ENCODE results near the gene SPPL3.
"Not testable (repeated sequence)": the region's sequence is repeated elsewhere in the genome, so short reads cannot be mapped to it uniquely, and the experiment has no call there.

SPPL3 gene

DNA sequence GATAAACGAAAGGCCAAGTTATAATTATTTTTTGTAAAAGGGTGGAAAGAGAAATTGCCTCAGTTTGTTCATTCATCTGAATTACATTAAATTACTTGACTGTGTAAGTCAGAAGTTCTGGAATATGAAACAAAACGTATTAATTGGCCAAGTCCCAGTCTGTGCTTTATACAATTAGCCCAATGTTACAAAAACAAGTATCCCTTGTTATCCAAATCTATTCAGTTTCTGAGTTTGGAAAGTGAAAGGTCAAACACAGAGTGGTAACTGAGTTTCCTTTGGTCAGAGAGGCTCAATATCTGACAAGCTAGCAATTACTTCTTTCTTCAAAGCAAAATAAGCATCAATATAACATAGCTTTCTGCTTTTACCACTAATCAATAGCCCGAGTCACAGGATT lies 62.6 kb downstream of the SPPL3 start:
- DNase-seq: no peak

DNA sequence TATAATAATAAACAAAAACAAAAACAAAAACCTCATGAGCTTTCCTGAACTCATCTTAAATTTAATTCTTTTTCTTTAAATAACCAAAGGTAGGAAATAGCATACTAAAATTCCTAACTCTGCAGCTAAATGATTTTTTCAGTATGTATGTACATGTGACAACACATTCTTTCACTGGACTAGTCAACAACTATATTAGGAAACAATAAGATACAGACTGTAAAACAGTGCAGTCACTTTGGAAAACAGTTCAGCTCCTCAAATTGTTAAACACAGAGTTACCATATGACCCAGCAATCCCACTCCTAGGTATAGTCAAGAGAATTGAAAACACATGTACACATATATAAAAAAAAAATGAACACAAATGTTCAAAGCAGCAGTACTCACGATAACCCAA lies 64.7 kb downstream of the SPPL3 start:
- DNase-seq: no peak

DNA sequence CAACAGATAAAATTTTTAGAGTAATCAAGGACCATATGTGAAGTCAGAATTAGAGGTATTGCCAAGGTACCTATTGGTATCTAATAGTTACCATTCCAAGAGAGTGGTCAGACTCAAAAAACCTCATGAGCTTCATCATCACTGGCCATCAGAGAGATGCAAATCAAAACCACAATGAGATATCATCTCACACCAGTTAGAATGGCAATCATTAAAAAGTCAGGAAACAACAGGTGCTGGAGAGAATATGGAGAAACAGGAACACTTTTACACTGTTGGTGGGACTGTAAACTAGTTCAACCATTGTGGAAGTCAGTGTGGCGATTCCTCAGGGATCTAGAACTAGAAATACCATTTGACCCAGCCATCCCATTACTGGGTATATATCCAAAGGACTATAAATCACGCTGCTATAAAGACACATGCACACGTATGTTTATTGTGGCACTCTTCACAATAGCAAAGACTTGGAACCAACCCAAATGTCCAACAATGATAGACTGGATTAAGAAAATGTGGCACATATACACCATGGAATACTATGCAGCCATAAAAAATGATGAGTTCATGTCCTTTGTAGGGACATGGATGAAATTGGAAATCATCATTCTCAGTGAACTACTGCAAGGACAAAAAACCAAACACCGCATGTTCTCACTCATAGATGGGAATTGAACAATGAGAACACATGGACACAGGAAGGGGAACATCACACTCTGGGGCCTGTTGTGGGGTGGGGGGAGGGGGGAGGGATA lies 65.4 kb downstream of the SPPL3 start:
- not testable (repeated sequence) for DNase-seq

DNA sequence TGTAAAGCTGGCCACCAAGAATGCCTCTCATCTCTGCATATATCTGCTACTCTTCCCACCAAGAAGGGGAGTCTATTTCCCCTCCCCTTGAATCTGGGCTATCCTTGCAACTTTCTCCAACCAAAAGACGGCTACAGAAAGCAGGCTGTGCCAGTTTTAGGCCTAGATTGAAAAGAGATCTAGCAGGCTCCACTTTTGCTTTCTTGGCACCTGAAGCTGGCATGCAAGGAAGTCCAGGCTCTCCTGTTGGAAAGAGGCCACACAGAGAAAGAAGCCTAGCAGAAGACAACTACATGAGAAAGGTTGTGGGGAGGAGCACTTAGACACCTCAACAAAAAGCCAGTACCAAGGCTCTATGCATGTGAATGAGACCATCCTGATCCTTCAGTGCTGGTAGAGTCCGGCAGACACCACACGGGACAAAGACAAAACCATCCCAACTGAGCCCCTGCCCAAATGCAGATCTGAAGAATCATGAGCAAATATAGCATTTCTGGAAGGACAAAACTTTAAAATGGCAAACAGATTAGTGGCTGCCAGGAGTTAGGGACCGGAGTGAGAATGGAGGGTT lies 68.0 kb downstream of the SPPL3 start:
- DNase-seq: no peak

DNA sequence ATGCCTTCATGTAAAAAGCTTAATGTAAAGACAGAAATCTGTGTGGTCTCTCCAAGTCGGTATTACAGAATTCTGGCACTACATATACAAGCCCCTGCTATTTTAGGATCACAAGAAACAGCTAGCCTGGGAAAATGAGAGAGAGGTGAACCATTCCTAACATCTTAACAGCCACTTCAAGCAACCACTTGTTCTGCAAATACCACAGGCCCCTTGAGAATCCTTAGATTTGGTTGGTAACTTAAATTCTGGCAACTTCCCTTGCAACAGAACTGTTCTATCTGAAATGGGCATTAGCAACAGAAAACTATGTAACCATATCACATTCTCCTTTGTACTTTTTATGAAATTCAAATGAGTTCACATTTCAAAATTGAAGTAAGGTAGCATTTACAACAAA lies 68.5 kb downstream of the SPPL3 start:
- DNase-seq: no peak

DNA sequence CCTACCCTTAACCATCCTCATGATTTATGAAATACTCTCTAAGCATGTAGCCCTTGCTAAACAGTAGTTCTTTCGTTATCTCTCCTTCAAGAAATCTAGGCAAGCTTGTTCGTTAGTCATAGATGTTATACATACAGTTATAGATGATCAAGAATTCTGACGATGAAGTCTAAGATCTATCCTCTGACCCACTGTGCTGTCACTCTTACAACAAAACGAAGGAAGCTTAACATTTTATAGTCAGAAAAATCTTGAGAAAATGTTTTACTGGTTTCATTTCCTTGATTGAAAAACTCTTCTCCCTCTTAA lies 68.9 kb downstream of the SPPL3 start:
- peak; percentile 59 for DNase-seq

DNA sequence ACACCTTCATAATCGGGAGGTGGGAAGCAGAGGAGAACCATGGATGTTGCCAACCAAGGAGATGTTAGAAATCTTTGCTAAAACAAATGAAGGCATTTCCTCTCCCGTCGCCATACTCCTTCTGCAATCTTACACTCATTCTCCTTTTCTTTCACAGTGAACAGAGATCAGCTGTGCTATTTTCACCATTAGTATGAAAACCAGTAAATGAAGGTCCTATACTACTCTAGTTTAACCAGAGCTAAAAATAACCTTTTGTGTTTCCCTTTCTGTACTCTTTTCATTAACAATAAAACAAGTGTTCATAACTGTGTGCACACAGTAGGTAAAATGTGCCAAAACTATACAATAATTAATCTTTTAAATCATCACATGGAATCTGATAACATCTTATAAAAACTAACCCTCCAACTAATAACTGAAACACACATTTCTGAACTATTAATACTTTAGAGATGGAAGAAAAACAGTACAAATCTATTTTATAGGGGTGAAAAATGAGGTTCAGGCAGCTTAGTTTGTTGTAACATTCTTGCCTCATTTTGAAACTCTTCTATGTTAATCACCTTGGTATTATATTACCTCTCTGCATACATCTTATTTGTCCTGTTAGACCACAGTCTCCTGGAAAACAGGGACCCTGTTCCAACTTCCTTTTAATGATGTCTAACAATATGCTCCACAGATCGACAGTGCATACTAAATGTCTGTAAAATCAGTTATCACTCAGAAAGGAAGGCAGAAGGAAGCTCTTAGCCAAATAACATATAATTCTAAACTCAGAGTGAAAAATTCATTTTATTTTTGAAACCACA lies 69.5 kb downstream of the SPPL3 start:
- DNase-seq: no peak

DNA sequence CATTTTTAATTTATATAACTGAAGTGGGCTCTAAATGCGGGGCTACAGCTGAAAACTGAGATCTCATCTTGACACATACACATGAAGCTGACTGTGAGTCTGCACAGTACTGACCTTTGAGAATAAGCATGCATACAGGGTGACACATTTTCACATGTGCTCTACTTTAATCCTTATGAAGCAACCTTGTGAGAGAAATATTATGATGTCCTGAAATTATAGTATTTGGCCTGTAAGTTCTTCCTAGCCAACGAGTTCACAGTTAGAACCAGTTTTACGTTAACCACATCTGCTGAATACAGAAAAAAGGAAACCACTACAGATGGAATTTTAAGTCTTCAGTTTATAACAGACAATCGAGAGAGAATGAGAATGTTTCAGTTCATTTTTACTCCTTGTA lies 70.3 kb downstream of the SPPL3 start:
- peak; percentile 60 for DNase-seq

DNA sequence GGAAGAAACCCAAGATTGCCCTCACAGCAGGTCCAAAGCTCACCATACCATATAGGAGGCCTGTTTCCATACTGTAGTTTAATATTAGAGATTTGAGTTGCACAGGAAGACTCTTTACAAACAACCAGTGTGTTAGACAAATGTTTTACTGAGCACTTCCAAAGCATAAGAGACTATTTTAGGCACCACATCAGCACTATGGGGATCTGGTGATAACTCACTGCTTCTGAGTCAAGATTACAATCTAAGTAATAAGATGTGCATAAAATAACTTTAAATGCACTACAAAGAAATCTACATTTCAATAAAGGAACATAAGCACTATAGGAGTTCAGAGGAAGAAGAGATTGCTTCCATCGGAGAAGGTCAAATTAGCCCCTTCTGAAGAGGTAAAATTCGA lies 71.4 kb downstream of the SPPL3 start:
- DNase-seq: no peak

DNA sequence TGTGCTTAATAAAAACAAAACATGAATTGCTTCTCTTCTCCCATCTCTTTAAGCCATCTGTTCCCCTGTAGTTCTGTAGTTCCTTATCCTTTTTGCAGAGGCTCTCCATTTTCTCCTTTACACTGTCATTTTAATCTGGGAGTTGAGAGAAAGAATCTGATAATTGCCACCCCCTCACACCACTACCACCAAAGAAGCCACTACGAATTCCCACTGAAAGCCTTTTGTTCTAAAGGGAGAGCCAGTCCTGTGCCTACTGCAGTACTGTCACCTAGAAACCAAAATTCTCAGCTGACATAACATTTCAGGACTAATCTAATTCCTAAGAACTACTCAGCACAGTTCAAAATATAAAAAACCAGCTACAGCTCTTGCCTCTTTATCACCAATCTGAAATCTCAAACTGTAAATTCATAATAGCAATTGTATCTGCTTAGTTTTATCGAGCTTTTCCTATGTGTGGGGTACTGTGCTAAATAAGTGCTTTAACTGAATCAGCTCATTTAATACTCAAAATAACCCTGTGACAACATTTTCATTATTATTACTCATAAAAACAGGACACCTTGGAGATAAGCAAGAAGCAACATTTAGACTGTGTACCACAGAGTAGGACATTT lies 72.4 kb downstream of the SPPL3 start:
- no peak for DNase-seq

DNA sequence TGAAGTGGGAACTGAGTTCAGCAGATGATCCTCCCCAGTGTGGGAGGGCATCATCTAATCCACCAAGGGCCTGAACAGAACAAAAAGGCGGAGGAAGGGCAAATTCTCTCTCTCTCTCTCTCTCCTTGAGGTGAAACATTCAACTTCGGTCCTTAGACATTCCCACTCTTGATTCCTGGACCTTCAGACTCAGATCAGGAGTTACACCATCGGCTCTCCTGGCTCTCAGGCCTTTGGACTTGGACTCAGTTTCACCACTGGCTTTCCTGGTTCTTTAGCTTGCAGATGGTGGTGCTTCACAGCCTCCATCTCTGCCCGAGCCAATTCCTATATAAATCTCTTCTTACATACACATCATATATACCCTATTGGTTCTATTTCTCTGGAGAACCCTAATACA lies 73.2 kb downstream of the SPPL3 start:
- no peak for DNase-seq

DNA sequence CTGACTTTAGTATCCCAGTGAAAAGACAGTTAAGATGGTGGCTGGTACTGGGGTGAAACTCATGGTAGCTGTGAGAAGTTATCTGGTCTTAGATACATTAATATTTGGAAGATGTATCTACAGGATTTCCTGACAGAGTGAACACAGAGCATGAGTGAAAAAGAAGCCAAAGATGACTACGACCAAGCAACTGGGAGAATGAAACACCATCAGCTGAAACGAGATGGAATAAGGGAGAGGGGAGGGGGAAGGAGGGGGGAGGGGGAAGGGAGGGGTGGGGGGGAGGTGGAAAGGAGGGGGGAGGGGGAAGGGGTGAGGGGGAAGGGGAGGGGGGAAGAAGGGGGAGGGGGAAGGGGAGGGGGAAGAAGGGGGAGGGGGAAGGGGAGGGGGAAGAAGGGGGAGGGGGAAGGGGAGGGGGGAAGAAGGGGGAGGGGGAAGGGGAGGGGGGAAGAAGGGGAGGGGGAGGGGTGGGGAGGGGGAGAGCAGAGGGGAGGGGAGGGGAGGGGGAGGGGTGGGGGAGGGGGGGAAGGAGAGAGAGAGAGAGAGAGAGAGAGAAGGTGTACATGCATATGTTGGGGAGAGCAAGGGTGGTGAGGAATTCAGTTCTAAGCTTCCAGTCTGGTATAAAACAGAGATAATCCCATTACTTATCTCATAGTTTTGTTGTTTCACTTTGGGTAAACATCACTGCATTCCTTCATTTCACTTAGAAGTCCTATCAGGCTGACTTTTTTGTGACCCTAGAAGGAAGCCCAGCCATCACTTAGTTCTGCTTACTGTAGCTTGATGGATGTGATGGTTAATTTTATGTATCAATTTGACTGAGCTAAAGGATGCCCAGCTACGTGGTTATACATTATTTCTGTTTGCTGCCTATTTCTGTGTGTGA lies 73.9 kb downstream of the SPPL3 start:
- DNase-seq: no peak

DNA sequence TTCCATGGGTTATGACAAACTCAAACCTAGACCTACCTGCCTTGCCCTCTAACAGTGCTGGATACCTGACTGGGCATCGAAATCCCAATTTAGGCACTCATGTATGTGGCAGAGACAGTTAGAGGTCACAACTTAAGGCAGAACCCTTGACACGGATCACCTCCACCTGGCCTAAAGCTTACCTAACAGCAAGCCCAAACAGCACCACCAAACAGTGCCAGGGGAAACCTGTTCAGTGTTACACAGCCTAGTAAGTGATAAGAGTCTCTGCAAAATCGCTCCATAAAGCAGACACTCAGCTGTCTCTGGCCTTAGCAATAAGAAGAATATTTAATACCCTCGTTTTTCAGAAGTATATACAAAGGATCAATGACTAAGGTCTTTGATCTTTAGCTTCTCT lies 77.8 kb downstream of the SPPL3 start:
- no peak for DNase-seq

DNA sequence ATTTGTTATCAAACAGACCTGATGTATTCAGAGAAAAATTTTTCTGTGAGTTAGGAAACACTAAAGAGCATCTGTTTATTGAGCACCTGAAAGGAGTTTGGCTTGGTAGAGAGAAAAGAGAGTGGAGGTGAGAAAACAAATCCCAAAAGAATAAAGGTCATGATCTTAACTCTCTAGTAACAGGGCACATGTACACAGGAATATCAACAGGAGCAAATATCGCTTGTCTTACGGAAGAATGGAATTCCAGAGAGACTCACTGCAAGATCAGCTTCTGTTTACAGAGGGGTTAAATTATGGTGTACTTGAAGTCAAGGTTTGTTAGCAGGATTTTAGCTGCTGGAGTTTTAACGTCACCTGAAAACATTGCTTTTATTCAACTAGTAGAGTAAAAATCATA lies 78.8 kb downstream of the SPPL3 start:
- DNase-seq: no peak

DNA sequence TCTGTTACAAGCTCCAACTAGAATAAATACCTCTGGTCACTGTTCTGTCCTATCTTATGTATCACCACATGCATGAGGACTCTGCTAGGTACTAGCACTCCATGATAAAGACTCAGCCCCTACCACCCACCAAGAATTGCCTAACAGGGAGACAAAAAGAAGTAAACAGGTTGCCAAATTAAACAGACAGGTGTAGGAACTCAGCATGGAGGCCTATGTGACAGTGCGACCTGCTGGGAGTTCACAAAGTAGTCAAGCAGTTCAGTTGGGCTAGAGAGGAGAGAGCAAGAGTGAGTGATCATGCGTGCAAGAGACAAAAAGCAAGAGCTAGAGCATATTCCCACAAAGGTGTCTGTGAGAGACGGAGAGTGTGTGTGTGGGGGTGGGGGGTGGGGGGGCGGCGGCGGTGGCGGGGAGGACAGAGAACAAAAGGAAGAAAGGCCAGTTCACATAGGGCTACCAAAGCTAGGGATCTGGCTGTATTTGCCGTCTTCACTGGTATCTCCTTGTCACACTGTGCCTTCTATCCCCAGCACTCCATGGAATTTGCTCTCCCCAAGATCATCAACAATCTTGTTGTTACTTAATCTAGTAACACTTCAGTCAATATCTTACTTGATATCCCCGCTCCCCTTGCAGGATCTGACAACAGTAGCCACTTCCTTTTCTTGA lies 81.2 kb downstream of the SPPL3 start:
- no peak for DNase-seq

DNA sequence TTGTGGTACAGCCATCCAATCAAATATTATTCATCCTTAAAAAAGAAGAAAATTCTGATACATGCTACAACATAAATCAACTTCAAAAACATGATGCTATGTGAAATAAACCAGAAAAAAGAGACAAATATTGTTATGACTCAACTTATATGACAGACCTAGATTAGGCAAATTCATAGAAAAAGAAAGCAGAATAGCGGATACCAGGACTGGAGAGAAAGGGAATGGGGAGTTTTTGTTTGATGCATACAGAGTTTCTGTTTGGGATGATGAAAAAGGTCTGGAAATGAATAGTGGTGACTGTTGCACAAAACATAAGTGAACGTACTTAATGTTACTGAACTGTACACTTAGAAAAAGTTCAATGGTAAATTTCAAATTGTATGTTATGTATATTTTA lies 82.3 kb downstream of the SPPL3 start:
- peak; percentile 50 for DNase-seq

DNA sequence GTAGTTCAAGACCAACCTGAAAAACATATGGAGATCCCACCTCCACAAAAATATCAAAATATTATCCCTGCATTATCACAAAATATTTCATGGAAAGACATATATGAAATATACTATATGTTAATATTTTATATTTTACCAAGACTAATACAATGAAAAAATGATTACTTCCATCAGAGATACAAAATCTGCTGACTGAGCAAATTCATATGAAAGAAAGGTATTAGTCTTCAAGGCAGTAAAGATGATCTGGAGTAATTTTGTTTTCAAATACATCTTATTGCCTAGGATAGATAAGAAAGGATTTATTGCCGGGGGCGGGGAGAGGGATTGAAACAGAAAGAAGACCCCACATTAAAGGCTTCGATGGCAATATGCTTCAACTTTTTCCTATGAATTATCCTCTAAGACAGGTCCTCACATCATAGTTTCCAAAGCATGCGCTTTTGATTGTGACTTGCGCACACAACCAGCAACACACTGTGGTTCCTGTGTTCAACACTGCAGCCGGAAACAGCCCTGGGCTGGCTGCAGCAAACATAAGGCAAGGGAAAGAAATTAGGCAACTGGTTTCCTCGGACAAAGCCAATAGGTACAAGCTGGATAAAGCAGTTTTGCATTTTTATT lies 83.2 kb downstream of the SPPL3 start:
- DNase-seq: no peak

DNA sequence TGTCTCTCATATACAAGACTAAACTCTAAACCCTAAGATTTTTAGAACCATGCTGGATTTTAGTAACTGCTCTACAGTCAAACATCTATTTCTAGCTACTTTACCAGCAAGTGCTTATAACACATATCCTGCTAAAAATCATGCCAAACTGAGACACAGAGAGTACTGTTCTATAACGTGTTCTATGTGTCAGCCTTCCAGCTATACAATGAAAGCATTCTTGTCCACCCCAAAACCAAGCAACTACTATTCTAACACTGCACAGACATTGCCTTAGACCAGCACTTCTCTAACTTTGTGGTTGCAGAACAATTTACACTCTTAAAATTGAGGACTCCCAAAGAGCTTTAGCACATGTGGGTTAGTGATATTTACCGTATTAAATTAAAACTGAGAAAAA lies 85.7 kb downstream of the SPPL3 start:
- DNase-seq: no peak

DNA sequence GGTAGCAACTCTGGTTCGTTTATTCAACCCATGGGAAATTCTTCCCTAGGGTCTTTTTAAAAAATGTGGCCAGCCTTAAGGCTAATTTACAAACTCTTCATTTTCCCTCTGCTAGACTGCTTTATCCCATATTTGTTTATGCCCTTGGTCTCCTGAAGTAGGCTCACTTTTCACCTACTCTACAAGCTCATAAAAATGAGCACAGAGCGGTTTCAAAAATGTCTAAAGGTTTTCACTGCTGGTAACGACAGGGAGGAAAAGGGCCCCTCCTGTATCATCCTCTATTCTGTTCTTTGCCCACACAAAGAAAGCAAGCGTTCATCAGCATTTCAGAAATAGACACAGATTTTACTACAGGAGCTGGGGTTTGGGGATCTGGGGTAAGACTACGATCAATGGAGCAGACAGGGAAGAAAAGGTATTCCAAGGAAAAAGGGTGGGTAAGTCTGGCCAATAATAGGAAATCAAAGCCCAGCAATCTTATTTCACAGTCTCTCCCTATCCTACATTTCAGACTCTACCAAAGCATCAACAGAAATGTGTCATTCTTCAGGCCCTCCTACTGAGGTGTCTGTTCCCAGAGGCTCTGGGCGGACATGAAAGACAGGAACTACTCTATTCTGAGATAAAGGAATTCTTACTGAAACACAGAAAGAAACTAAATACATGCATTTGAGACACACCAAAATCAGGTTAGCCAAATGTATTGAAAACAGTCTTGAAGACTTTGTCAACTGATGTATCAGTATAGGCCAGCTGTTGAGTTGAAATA lies 86.4 kb downstream of the SPPL3 start:
- DNase-seq: no peak

DNA sequence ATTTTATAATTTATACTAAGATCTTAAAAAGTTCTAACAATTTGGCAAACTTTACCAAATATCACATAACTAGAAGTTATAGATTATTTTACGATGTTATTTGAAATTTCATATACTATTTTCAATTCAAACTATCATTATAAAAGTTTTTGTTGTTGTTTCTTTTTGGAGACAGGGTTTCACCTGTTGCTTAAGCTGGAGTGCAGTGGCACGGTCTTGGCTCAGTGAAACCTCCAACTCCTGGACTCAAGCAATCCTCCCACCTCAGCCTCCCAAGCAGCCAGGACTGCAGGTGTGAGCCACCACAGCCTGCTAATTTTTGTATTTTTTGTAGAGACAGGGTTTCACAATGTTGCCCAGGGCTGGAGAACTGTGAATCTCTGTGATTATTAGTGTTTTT lies 87.8 kb downstream of the SPPL3 start:
- DNase-seq: no peak

DNA sequence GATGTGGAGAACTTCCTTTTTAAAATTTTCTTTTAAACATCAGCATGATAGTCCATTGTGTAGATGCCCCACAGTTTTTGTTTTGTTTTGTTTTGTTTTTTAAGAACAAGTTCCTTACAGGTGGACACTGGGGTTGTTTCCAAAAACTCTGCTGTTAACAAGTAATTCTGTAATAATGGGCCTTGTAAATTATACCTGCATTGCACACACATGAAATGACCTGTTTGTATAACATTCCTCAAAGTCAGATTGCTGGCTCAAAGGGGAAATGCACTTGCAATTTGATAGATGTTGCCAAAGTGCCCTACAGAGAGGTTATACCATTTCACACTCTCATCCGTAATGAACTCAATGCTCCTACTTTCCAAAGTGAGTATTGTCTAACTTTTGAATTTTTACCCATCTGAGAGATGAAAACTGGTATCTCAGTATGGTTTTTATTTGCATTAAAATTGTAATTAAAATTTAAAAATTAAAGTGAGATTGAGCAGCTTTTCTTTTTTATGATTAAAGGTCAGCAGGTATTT lies 89.2 kb downstream of the SPPL3 start:
- peak; percentile 7 for DNase-seq
